ENCODE measurements around the gene ZBTB16. TPM values are rescaled to one million over a fixed set of nuclear protein-coding genes. Genes with fewer than 3 reads are reported as not detected.

ZBTB16 gene
- total RNA-seq, 1 donor from 2014 or later = 0.54 TPM

GRCh38 chr11:114027391-114027790 lies 32.1 kb upstream of the ZBTB16 start:
- Mint-ChIP-seq H3K27ac (ENCODE audit: unreplicated experiment) (no peak overlapping the region), H3K27me3 (ENCODE audit: unreplicated experiment) (peaks cover 1% of the 10 kb centered on the region)

GRCh38 chr11:114027926-114028325 lies 31.6 kb upstream of the ZBTB16 start:
- peaks cover 1% of the 10 kb centered on the region for H3K27me3 Mint-ChIP-seq (ENCODE audit: unreplicated experiment)
- TF ChIP-seq CTCF (IDR thresholded peaks at IDR 0.05; ENCODE audit: unreplicated experiment) = no peak
- no peak for DNase-seq (ENCODE audit: low spot score)
- no peaks in the 10 kb centered on the region for H3K4me1 Mint-ChIP-seq (ENCODE audit: unreplicated experiment)
- no peak overlapping the region for H3K27ac Mint-ChIP-seq (ENCODE audit: unreplicated experiment)
- no peak overlapping the region for H3K4me3 Mint-ChIP-seq (ENCODE audit: unreplicated experiment)
- no peaks in the 10 kb centered on the region for H3K36me3 Mint-ChIP-seq (ENCODE audit: low read depth, unreplicated experiment)
- H3K9me3 Mint-ChIP-seq (ENCODE audit: unreplicated experiment) = no peaks in the 10 kb centered on the region

More at GRCh38 chr11:114027391-114027790, 32.1 kb upstream of the ZBTB16 start:
- DNase-seq (ENCODE audit: low spot score) = no peak
- Mint-ChIP-seq H3K4me3 (ENCODE audit: unreplicated experiment) (no peak overlapping the region), H3K36me3 (ENCODE audit: low read depth, unreplicated experiment) (no peaks in the 10 kb centered on the region), H3K4me1 (ENCODE audit: unreplicated experiment) (no peaks in the 10 kb centered on the region), H3K9me3 (ENCODE audit: unreplicated experiment) (no peaks in the 10 kb centered on the region)
- TF ChIP-seq CTCF (IDR thresholded peaks at IDR 0.05; ENCODE audit: unreplicated experiment) = no peak

- DNase-seq (ENCODE audit: low spot score) = no peak
- TF ChIP-seq CTCF (IDR thresholded peaks at IDR 0.05; ENCODE audit: unreplicated experiment) = no peak
- Mint-ChIP-seq H3K9me3 (ENCODE audit: unreplicated experiment) (no peaks in the 10 kb centered on the region), H3K27me3 (ENCODE audit: unreplicated experiment) (peaks cover 1% of the 10 kb centered on the region), H3K4me3 (ENCODE audit: unreplicated experiment) (no peak overlapping the region), H3K4me1 (ENCODE audit: unreplicated experiment) (no peaks in the 10 kb centered on the region), H3K27ac (ENCODE audit: unreplicated experiment) (no peak overlapping the region), H3K36me3 (ENCODE audit: low read depth, unreplicated experiment) (no peaks in the 10 kb centered on the region)
Observed at GRCh38 chr11:114031246-114031966, 28.1 kb upstream of the ZBTB16 start.

- Mint-ChIP-seq H3K4me1 (ENCODE audit: unreplicated experiment) (no peaks in the 10 kb centered on the region), H3K4me3 (ENCODE audit: unreplicated experiment) (no peak overlapping the region), H3K9me3 (ENCODE audit: unreplicated experiment) (no peaks in the 10 kb centered on the region), H3K27me3 (ENCODE audit: unreplicated experiment) (peaks cover 1% of the 10 kb centered on the region), H3K36me3 (ENCODE audit: low read depth, unreplicated experiment) (no peaks in the 10 kb centered on the region), H3K27ac (ENCODE audit: unreplicated experiment) (no peak overlapping the region)
- no peak for TF ChIP-seq CTCF (IDR thresholded peaks at IDR 0.05; ENCODE audit: unreplicated experiment)
- DNase-seq (ENCODE audit: low spot score) = no peak
Observed at GRCh38 chr11:114031967-114032320, 27.6 kb upstream of the ZBTB16 start.

- no peaks in the 10 kb centered on the region for H3K27me3 Mint-ChIP-seq (ENCODE audit: unreplicated experiment)
- TF ChIP-seq CTCF (IDR thresholded peaks at IDR 0.05; ENCODE audit: unreplicated experiment) = no peak
- no peaks in the 10 kb centered on the region for H3K36me3 Mint-ChIP-seq (ENCODE audit: low read depth, unreplicated experiment)
- H3K4me3 Mint-ChIP-seq (ENCODE audit: unreplicated experiment) = no peak overlapping the region
- no peaks in the 10 kb centered on the region for H3K9me3 Mint-ChIP-seq (ENCODE audit: unreplicated experiment)
- no peak overlapping the region for H3K27ac Mint-ChIP-seq (ENCODE audit: unreplicated experiment)
- DNase-seq (ENCODE audit: low spot score) = no peak
- H3K4me1 Mint-ChIP-seq (ENCODE audit: unreplicated experiment) = no peaks in the 10 kb centered on the region
Observed at GRCh38 chr11:114033066-114033465, 26.4 kb upstream of the ZBTB16 start.

Data from endothelial cell (in vitro differentiated cells).